ENCODE results near the gene BCAS3. TPM values are rescaled to one million over a fixed set of nuclear protein-coding genes. Genes with fewer than 3 reads are reported as not detected.

The BCAS3 gene
- total and polyA plus RNA-seq, 5 donors from 2014 or later, result 29.7 to 59.1 (median 33.9) TPM

- Histone ChIP-seq H3K27ac (ENCODE audit: insufficient read depth, low read length, poor library complexity, severe bottlenecking) (no peak overlapping the region), H3K4me3 (ENCODE audit: low read depth, low read length) (no peak overlapping the region), H3K27me3 (ENCODE audit: control insufficient read depth, insufficient read depth, low read length) (no peaks in the 10 kb centered on the region), H3K9me3 (ENCODE audit: control insufficient read depth in 2 of 2, low read length in 2 of 2) (no peaks in the 10 kb centered on the region), H3K4me1 (ENCODE audit: control insufficient read depth, insufficient read depth, low read length, poor library complexity, severe bottlenecking) (no peaks in the 10 kb centered on the region), H3K36me3 (ENCODE audit: control insufficient read depth, insufficient read depth, low read length) (no peaks in the 10 kb centered on the region)
- H3K9me3 Mint-ChIP-seq, result no peaks in the 10 kb centered on the region
- peaks cover 5 to 29% (median 13%) of the 10 kb centered on the region in 4 donors for H3K4me1 Mint-ChIP-seq
- H3K27me3 Mint-ChIP-seq, result peaks cover 7% of the 10 kb centered on the region
- ATAC-seq (ENCODE audit: low read depth in 2 of 2), result no peak
- H3K4me3 Mint-ChIP-seq, result no peak overlapping the region
- DNase-seq, result no peak
- H3K27ac Mint-ChIP-seq, result no peak overlapping the region
- H3K36me3 Mint-ChIP-seq, result no peaks in the 10 kb centered on the region
Observed at GRCh38 chr17:61251939-61252865, 574.6 kb downstream of the BCAS3 start.

GRCh38 chr17:61253362-61253761 is 575.7 kb downstream of the BCAS3 start:
- no peak for DNase-seq
- no peak overlapping the region for H3K4me3 Mint-ChIP-seq
- Histone ChIP-seq H3K9me3 (ENCODE audit: control insufficient read depth in 2 of 2, low read length in 2 of 2) (no peaks in the 10 kb centered on the region), H3K4me3 (ENCODE audit: low read depth, low read length) (no peak overlapping the region), H3K27ac (ENCODE audit: insufficient read depth, low read length, poor library complexity, severe bottlenecking) (no peak overlapping the region), H3K4me1 (ENCODE audit: control insufficient read depth, insufficient read depth, low read length, poor library complexity, severe bottlenecking) (no peaks in the 10 kb centered on the region), H3K36me3 (ENCODE audit: control insufficient read depth, insufficient read depth, low read length) (no peaks in the 10 kb centered on the region), H3K27me3 (ENCODE audit: control insufficient read depth, insufficient read depth, low read length) (no peaks in the 10 kb centered on the region)
- ATAC-seq (ENCODE audit: low read depth in 2 of 2), result no peak
- H3K9me3 Mint-ChIP-seq, result no peaks in the 10 kb centered on the region
- no peak overlapping the region for H3K27ac Mint-ChIP-seq
- peaks cover 7% of the 10 kb centered on the region for H3K27me3 Mint-ChIP-seq
- H3K36me3 Mint-ChIP-seq, result no peaks in the 10 kb centered on the region
- H3K4me1 Mint-ChIP-seq, result peaks cover 5 to 30% (median 12%) of the 10 kb centered on the region in 4 donors

GRCh38 chr17:61253937-61254574 is 576.4 kb downstream of the BCAS3 start:
- Mint-ChIP-seq H3K27me3 (peaks cover 7% of the 10 kb centered on the region), H3K4me1 (peaks cover 5 to 31% (median 10%) of the 10 kb centered on the region in 4 donors), H3K9me3 (no peaks in the 10 kb centered on the region), H3K36me3 (no peaks in the 10 kb centered on the region), H3K27ac (peak overlapping the region in 1 of 3 donors; percentile 58), H3K4me3 (no peak overlapping the region)
- H3K27me3 ChIP-seq (ENCODE audit: control insufficient read depth, insufficient read depth, low read length), result no peaks in the 10 kb centered on the region
- no peaks in the 10 kb centered on the region for H3K4me1 ChIP-seq (ENCODE audit: control insufficient read depth, insufficient read depth, low read length, poor library complexity, severe bottlenecking)
- DNase-seq, result no peak
- ATAC-seq (ENCODE audit: low read depth in 2 of 2), result no peak
- H3K27ac ChIP-seq (ENCODE audit: insufficient read depth, low read length, poor library complexity, severe bottlenecking), result no peak overlapping the region
- H3K4me3 ChIP-seq (ENCODE audit: low read depth, low read length), result no peak overlapping the region
- H3K9me3 ChIP-seq (ENCODE audit: control insufficient read depth in 2 of 2, low read length in 2 of 2), result no peaks in the 10 kb centered on the region
- no peaks in the 10 kb centered on the region for H3K36me3 ChIP-seq (ENCODE audit: control insufficient read depth, insufficient read depth, low read length)

- H3K27me3 Mint-ChIP-seq, result peaks cover 7% of the 10 kb centered on the region
- Histone ChIP-seq H3K27me3 (ENCODE audit: control insufficient read depth, insufficient read depth, low read length) (no peaks in the 10 kb centered on the region), H3K9me3 (ENCODE audit: control insufficient read depth in 2 of 2, low read length in 2 of 2) (no peaks in the 10 kb centered on the region), H3K36me3 (ENCODE audit: control insufficient read depth, insufficient read depth, low read length) (no peaks in the 10 kb centered on the region), H3K4me3 (ENCODE audit: low read depth, low read length) (no peak overlapping the region), H3K27ac (ENCODE audit: insufficient read depth, low read length, poor library complexity, severe bottlenecking) (no peak overlapping the region), H3K4me1 (ENCODE audit: control insufficient read depth, insufficient read depth, low read length, poor library complexity, severe bottlenecking) (no peaks in the 10 kb centered on the region)
- no peak overlapping the region for H3K27ac Mint-ChIP-seq
- no peaks in the 10 kb centered on the region for H3K9me3 Mint-ChIP-seq
- H3K4me1 Mint-ChIP-seq, result peaks cover 5 to 25% (median 8%) of the 10 kb centered on the region in 4 donors
- H3K4me3 Mint-ChIP-seq, result no peak overlapping the region
- ATAC-seq (ENCODE audit: low read depth in 2 of 2) (no peak), DNase-seq (no peak)
- H3K36me3 Mint-ChIP-seq, result no peaks in the 10 kb centered on the region
Observed at GRCh38 chr17:61254904-61255303, 577.3 kb downstream of the BCAS3 start.

- no peaks in the 10 kb centered on the region for H3K36me3 ChIP-seq (ENCODE audit: control insufficient read depth, insufficient read depth, low read length)
- ATAC-seq (ENCODE audit: low read depth in 2 of 2) (no peak), DNase-seq (no peak)
- no peaks in the 10 kb centered on the region for H3K4me1 ChIP-seq (ENCODE audit: control insufficient read depth, insufficient read depth, low read length, poor library complexity, severe bottlenecking)
- H3K4me3 ChIP-seq (ENCODE audit: low read depth, low read length), result no peak overlapping the region
- peaks cover under 1% of the 10 kb centered on the region for H3K27me3 Mint-ChIP-seq
- no peak overlapping the region for H3K4me3 Mint-ChIP-seq
- no peaks in the 10 kb centered on the region for H3K9me3 Mint-ChIP-seq
- no peak overlapping the region for H3K27ac Mint-ChIP-seq
- H3K27ac ChIP-seq (ENCODE audit: insufficient read depth, low read length, poor library complexity, severe bottlenecking), result no peak overlapping the region
- H3K4me1 Mint-ChIP-seq, result peaks cover 0 to 18% (median 6%) of the 10 kb centered on the region in 4 donors
- H3K27me3 ChIP-seq (ENCODE audit: control insufficient read depth, insufficient read depth, low read length), result no peaks in the 10 kb centered on the region
- H3K9me3 ChIP-seq (ENCODE audit: control insufficient read depth in 2 of 2, low read length in 2 of 2), result no peaks in the 10 kb centered on the region
- no peaks in the 10 kb centered on the region for H3K36me3 Mint-ChIP-seq
Observed at GRCh38 chr17:61255647-61256046, 578.0 kb downstream of the BCAS3 start.

GRCh38 chr17:61259360-61259759 is 581.7 kb downstream of the BCAS3 start:
- Mint-ChIP-seq H3K9me3 (no peaks in the 10 kb centered on the region), H3K4me3 (no peak overlapping the region), H3K27me3 (no peaks in the 10 kb centered on the region), H3K36me3 (no peaks in the 10 kb centered on the region), H3K4me1 (peaks cover 0 to 3% (median 0%) of the 10 kb centered on the region in 4 donors), H3K27ac (peak overlapping the region in 1 of 3 donors; percentile 15)
- ATAC-seq (ENCODE audit: low read depth in 2 of 2) (no peak), DNase-seq (no peak)
- Histone ChIP-seq H3K27me3 (ENCODE audit: control insufficient read depth, insufficient read depth, low read length) (no peaks in the 10 kb centered on the region), H3K27ac (ENCODE audit: insufficient read depth, low read length, poor library complexity, severe bottlenecking) (no peak overlapping the region), H3K9me3 (ENCODE audit: control insufficient read depth in 2 of 2, low read length in 2 of 2) (no peaks in the 10 kb centered on the region), H3K4me3 (ENCODE audit: low read depth, low read length) (no peak overlapping the region), H3K4me1 (ENCODE audit: control insufficient read depth, insufficient read depth, low read length, poor library complexity, severe bottlenecking) (no peaks in the 10 kb centered on the region), H3K36me3 (ENCODE audit: control insufficient read depth, insufficient read depth, low read length) (no peaks in the 10 kb centered on the region)

- no peak overlapping the region for H3K4me3 ChIP-seq (ENCODE audit: low read depth, low read length)
- H3K4me1 ChIP-seq (ENCODE audit: control insufficient read depth, insufficient read depth, low read length, poor library complexity, severe bottlenecking), result no peaks in the 10 kb centered on the region
- no peak for ATAC-seq (ENCODE audit: low read depth in 2 of 2)
- no peaks in the 10 kb centered on the region for H3K9me3 ChIP-seq (ENCODE audit: control insufficient read depth in 2 of 2, low read length in 2 of 2)
- H3K36me3 Mint-ChIP-seq, result no peaks in the 10 kb centered on the region
- no peaks in the 10 kb centered on the region for H3K9me3 Mint-ChIP-seq
- no peaks in the 10 kb centered on the region for H3K27me3 Mint-ChIP-seq
- no peaks in the 10 kb centered on the region for H3K27me3 ChIP-seq (ENCODE audit: control insufficient read depth, insufficient read depth, low read length)
- H3K4me1 Mint-ChIP-seq, result peaks cover 0 to 2% (median under 1%) of the 10 kb centered on the region in 4 donors
- no peaks in the 10 kb centered on the region for H3K36me3 ChIP-seq (ENCODE audit: control insufficient read depth, insufficient read depth, low read length)
- no peak overlapping the region for H3K27ac Mint-ChIP-seq
- DNase-seq, result no peak
- H3K4me3 Mint-ChIP-seq, result no peak overlapping the region
- no peak overlapping the region for H3K27ac ChIP-seq (ENCODE audit: insufficient read depth, low read length, poor library complexity, severe bottlenecking)
Observed at GRCh38 chr17:61260071-61260797, 582.6 kb downstream of the BCAS3 start.
